Measurements from ENCODE around the gene TACR2.

Gene TACR2

GRCh38 chr10:69367469-69367868, 49.2 kb downstream of the TACR2 start:
- H3K79me2 ChIP-seq (ENCODE audit: low read length) = no peaks in the 10 kb centered on the region
- H3K9me3 ChIP-seq (ENCODE audit: insufficient read depth, low read length) = no peaks in the 10 kb centered on the region
- H3K4me2 ChIP-seq (ENCODE audit: low read length) = no peak overlapping the region
- H2AFZ ChIP-seq (ENCODE audit: low read depth, low read length) = no peak overlapping the region
- H3K27me3 ChIP-seq (ENCODE audit: low read depth, low read length) = no peaks in the 10 kb centered on the region
- no peak overlapping the region for H3K27ac ChIP-seq (ENCODE audit: low read length)
- H3K4me1 ChIP-seq (ENCODE audit: low read length) = no peaks in the 10 kb centered on the region
- no peak overlapping the region for H3K9ac ChIP-seq (ENCODE audit: low read length)
- no peak overlapping the region for H3K4me3 ChIP-seq (ENCODE audit: low read length)
- TF ChIP-seq EZH2phosphoT487 (IDR thresholded peaks at IDR 0.05; ENCODE audit: low read depth) (no peak), CTCF (IDR thresholded peaks at IDR 0.05; ENCODE audit: low read depth, low read length) (no peak)
- no peaks in the 10 kb centered on the region for H4K20me1 ChIP-seq (ENCODE audit: insufficient read depth, low read length)
- no peaks in the 10 kb centered on the region for H3K36me3 ChIP-seq (replicated peaks; ENCODE audit: low read depth, low read length)

- TF ChIP-seq EZH2phosphoT487 (IDR thresholded peaks at IDR 0.05; ENCODE audit: low read depth) (no peak), CTCF (IDR thresholded peaks at IDR 0.05; ENCODE audit: low read depth, low read length) (no peak)
- no peaks in the 10 kb centered on the region for H4K20me1 ChIP-seq (ENCODE audit: insufficient read depth, low read length)
- no peak overlapping the region for H3K9ac ChIP-seq (ENCODE audit: low read length)
- no peak overlapping the region for H3K4me3 ChIP-seq (ENCODE audit: low read length)
- H3K27ac ChIP-seq (ENCODE audit: low read length) = no peak overlapping the region
- no peaks in the 10 kb centered on the region for H3K36me3 ChIP-seq (replicated peaks; ENCODE audit: low read depth, low read length)
- no peaks in the 10 kb centered on the region for H3K4me1 ChIP-seq (ENCODE audit: low read length)
- H3K9me3 ChIP-seq (ENCODE audit: insufficient read depth, low read length) = no peaks in the 10 kb centered on the region
- H3K79me2 ChIP-seq (ENCODE audit: low read length) = no peaks in the 10 kb centered on the region
- H3K4me2 ChIP-seq (ENCODE audit: low read length) = no peak overlapping the region
- H2AFZ ChIP-seq (ENCODE audit: low read depth, low read length) = no peak overlapping the region
- H3K27me3 ChIP-seq (ENCODE audit: low read depth, low read length) = no peaks in the 10 kb centered on the region
These were observed 50.0 kb downstream of the TACR2 start for GRCh38 chr10:69366738-69367137.

DNA sequence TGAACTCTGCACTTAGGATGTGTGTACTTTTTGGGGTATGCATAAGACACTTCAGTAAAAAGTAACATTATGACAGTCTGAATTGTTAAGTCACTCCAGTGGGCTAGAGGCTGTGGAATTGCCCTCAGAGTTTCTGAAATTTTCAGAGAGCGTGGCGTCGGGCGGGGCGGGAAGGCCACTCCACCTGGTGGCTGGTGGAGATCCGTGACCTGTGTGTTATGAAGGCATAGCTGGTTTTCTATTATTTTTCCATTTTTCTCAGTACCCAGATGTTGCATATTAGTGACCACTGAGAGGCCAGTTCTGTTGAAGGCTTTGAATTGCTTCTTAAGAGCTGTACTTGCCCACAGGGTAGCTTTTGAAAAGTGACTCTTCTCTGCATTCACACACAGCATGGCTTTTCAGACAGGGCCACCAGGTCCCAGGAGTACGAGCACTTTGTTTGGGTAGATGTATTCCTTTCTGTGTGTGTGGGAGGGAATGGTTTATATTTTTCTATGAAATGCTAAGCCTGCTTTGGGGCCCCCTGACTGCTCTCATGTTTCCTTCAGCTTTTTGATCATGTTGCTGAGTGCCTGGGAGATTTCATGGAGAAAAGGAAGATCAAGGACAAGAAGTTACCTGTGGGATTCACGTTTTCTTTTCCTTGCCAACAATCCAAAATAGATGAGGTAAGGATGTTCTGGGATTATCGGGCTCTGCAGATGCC, 52.3 kb downstream of the TACR2 start:
- H4K20me1 ChIP-seq (ENCODE audit: insufficient read depth, low read length) = no peaks in the 10 kb centered on the region
- no peak overlapping the region for H3K4me2 ChIP-seq (ENCODE audit: low read length)
- no peaks in the 10 kb centered on the region for H3K27me3 ChIP-seq (ENCODE audit: low read depth, low read length)
- H3K4me1 ChIP-seq (ENCODE audit: low read length) = no peaks in the 10 kb centered on the region
- no peaks in the 10 kb centered on the region for H3K79me2 ChIP-seq (ENCODE audit: low read length)
- no peak overlapping the region for H3K27ac ChIP-seq (ENCODE audit: low read length)
- no peaks in the 10 kb centered on the region for H3K9me3 ChIP-seq (ENCODE audit: insufficient read depth, low read length)
- H3K9ac ChIP-seq (ENCODE audit: low read length) = no peak overlapping the region
- H3K4me3 ChIP-seq (ENCODE audit: low read length) = no peak overlapping the region
- no peak for TF ChIP-seq CTCF (IDR thresholded peaks at IDR 0.05; ENCODE audit: low read depth, low read length)
- no peak for TF ChIP-seq EZH2phosphoT487 (IDR thresholded peaks at IDR 0.05; ENCODE audit: low read depth)
- no peaks in the 10 kb centered on the region for H3K36me3 ChIP-seq (replicated peaks; ENCODE audit: low read depth, low read length)
- no peak overlapping the region for H2AFZ ChIP-seq (ENCODE audit: low read depth, low read length)

DNA sequence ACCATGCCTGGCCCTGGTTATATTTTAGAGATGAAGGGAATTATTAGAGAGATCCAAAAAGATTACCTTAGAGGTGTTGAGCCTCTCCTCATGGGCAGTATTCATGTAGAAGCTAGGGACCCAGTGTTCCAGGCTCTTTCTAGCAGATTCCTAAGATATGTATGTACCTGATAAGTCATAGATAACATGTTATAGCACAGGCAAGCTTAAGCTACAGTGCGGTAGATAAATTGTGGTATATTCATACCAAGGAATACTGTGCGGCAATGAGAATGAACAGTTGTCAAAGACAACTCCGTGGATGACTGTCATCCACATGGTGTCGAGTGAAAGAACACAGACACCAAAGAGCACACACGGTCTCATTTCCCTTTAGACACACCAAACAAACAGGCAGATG, 53.1 kb downstream of the TACR2 start:
- no peak overlapping the region for H3K27ac ChIP-seq (ENCODE audit: low read length)

More for the DNA sequence above, 53.1 kb downstream of the TACR2 start:
- H3K27me3 ChIP-seq (ENCODE audit: low read depth, low read length) = no peaks in the 10 kb centered on the region
- H3K4me1 ChIP-seq (ENCODE audit: low read length) = no peaks in the 10 kb centered on the region
- H3K79me2 ChIP-seq (ENCODE audit: low read length) = no peaks in the 10 kb centered on the region
- TF ChIP-seq EZH2phosphoT487 (IDR thresholded peaks at IDR 0.05; ENCODE audit: low read depth) (no peak), CTCF (IDR thresholded peaks at IDR 0.05; ENCODE audit: low read depth, low read length) (no peak)
- H3K9ac ChIP-seq (ENCODE audit: low read length) = no peak overlapping the region
- H3K9me3 ChIP-seq (ENCODE audit: insufficient read depth, low read length) = no peaks in the 10 kb centered on the region
- no peak overlapping the region for H3K4me2 ChIP-seq (ENCODE audit: low read length)
- no peaks in the 10 kb centered on the region for H4K20me1 ChIP-seq (ENCODE audit: insufficient read depth, low read length)
- no peak overlapping the region for H2AFZ ChIP-seq (ENCODE audit: low read depth, low read length)
- H3K4me3 ChIP-seq (ENCODE audit: low read length) = no peak overlapping the region
- no peaks in the 10 kb centered on the region for H3K36me3 ChIP-seq (replicated peaks; ENCODE audit: low read depth, low read length)
